Measurements from ENCODE around the gene LRP5. TPM values are rescaled to one million over a fixed set of nuclear protein-coding genes. Genes with fewer than 3 reads are reported as not detected.

Gene LRP5
- total RNA-seq, 1 donor from 2014 or later: 64.8 TPM

DNA sequence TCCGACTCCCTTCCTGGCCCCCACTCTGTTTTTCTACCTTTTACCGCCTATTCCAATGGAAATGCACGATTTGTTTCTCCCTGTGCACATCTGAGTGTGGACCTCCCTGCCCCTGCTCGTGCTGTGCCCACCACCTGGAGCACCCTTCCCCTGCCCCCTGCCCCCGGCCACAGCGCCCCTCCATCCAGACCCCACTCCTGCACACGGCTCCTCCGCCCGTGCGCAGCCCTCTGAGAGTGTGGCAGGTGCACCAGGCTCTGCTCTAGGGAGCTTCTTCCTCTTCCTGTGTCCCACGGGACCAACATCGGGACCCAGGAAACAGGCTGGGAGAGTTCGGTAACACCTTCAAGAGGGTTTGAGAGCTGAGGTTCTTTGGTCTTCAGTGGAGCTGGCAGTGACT is 62.9 kb downstream of the LRP5 start:
- intact Hi-C loops (cut with micrococcal nuclease): no loop called here

DNA sequence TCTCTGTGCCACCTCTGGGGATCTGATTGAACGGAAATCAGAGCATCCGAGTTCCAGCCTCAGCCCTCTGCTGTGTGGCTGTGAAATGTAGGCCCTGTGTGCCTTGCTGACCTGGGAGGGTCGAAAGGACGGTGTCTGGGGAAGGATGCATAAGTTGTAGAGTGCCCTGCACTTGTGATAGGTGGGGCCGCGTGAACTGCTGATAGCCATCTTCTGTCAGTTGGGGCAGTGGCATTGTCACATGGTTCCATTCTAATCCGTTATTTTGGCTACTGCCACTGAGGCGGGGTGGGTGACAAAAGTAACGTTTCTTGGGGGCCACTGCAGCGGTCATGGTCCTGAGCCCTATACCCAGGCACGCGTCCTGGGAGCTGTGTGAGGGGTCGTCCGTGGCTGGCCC is 63.4 kb downstream of the LRP5 start:
- DNase-seq: no peak
- intact Hi-C loops (cut with micrococcal nuclease): no loop called here
- ATAC-seq: no peak

More for the DNA sequence above, 62.9 kb downstream of the LRP5 start:
- no peak for DNase-seq
- ATAC-seq: no peak

- intact Hi-C loops (cut with micrococcal nuclease): no loop called here
- no peak for ATAC-seq
These were observed 65.0 kb downstream of the LRP5 start for GRCh38 chr11:68377389-68377795.

GRCh38 chr11:68379206-68379605 is 66.8 kb downstream of the LRP5 start:
- intact Hi-C loops (cut with micrococcal nuclease): no loop called here
- ATAC-seq: no peak
- DNase-seq: no peak

More at GRCh38 chr11:68377389-68377795, 65.0 kb downstream of the LRP5 start:
- peak; percentile 36 for DNase-seq

DNA sequence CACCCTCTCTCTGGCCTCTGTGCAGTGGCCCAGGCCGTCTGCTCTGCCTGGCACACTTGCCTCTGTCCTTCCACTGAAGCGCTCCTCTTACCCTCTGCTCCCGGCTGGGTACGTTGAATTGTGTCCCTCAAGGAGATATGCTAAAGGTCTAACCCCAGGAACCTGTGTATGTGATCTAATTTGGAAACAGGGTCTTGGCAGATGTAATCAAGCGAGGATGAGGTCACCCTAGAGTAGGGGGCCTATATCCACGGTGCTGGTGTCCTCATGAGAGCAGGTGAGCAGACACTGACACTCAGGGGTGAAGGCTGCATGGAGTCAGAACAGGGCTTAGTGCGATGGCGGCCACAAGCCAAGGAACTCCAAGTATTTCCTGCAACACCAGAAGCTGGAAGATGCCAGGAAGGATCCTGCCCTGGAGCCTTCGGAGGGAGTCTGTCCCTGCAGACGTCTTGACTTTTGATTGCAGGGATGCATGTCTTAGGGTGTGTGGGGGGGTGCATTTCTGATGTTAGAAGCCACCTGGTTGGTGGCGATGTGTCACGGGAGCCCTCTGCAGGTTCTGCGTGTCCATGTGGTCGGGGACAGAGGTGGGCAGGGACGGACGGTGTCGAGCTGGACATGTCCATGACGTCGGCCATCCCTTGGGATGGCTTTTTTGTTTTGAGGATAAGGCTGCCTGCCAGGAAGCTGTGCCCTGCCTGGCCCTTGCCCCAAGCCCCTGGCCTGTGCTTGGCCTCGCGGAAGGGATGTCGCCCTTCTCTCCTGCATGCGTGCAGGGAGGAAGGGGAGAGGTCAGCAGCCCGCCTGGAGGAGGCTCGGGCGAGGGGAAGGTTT is 68.6 kb downstream of the LRP5 start:
- DNase-seq (peak; percentile 63), ATAC-seq (peak; percentile 55)
- intact Hi-C loops (cut with micrococcal nuclease): loop anchor here (5.0 kb wide), 2 partner anchors 69 to 124 kb away; partner anchors contain the start of gene LRP5

- peak; percentile 6 for ATAC-seq
- peak; percentile 46 for DNase-seq
- intact Hi-C loops (cut with micrococcal nuclease): loop anchor here (5.0 kb wide), 2 partner anchors 69 to 124 kb away; partner anchors contain the start of gene LRP5
These were observed 69.3 kb downstream of the LRP5 start for GRCh38 chr11:68381716-68382115.

DNA sequence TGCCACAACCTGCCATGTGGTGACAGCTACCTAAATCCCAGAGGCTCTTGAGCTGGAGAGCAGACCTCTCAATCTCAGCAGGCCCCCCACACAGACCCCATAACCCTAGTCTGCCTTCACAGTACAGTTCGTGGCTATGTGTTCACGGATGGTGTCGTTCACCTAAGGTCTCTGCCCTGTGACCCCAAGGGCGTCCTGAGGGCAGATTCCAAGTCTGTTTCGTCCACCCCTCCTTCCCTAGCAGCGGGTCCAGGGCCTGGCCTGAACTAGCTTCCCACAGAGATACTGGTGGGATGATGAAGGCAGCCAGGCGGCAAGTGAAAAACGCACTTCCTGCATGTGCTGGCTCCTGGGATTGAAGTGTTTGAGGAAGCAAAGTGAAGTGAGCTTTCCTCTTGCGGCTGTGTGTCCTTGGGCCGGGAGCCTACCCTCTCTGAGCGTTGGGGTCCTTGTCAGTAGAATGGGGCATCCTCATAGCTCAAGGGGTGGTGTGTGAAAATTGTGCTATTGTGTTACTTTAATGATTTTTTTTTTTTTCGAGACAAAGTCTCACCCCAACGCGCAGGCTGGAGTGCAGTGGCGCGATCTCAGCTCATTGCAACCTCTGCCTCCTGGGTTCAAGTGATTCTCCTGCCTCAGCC is 70.1 kb downstream of the LRP5 start:
- ATAC-seq (no peak), DNase-seq (peak; percentile 16)
- intact Hi-C loops (cut with micrococcal nuclease): loop anchor here (5.0 kb wide), 2 partner anchors 70 to 125 kb away; partner anchors contain the start of gene LRP5

- intact Hi-C loops (cut with micrococcal nuclease): loop anchor here (5.0 kb wide), 2 partner anchors 72 to 127 kb away; partner anchors contain the start of gene LRP5
- ATAC-seq (peak; percentile 29), DNase-seq (peak; percentile 82)
These were observed 71.6 kb downstream of the LRP5 start for GRCh38 chr11:68383976-68384501.

DNA sequence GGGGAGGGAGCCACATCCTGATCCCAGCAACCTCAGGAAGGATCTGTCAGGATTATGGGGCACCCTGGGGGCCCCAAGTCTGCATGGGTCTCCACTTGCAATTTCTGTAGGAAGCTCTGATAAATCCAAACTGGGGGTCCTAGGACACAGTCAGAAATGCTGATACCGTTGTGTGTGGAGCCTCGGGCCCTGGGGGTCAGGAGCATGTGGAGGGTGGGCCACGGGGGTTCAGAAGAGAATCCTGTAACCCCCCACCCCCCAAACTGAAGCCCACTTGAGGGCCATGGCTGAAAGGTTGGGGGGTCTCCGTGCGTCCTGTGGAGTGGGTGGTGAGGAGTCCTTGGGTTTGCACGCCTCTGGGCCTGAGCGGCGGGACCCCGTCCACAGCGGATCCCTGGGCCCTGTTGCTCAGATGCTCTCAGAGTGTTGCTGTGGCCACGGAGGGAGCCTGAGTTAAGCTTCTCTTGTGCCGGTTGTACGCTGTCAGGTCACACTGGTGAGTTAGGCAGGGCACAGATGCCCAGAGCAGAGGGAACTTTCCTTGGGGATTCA is 72.2 kb downstream of the LRP5 start:
- ATAC-seq: no peak

GRCh38 chr11:68385128-68385527 is 72.7 kb downstream of the LRP5 start:
- DNase-seq (no peak), ATAC-seq (no peak)
- intact Hi-C loops (cut with micrococcal nuclease): no loop called here

More for the DNA sequence above, 72.2 kb downstream of the LRP5 start:
- intact Hi-C loops (cut with micrococcal nuclease): loop anchor here (5.0 kb wide), 2 partner anchors 72 to 127 kb away; partner anchors contain the start of gene LRP5
- DNase-seq: no peak

- DNase-seq: no peak
- no peak for ATAC-seq
- intact Hi-C loops (cut with micrococcal nuclease): no loop called here
These were observed 74.1 kb downstream of the LRP5 start for GRCh38 chr11:68386331-68386978.

GRCh38 chr11:68387840-68388239 is 75.4 kb downstream of the LRP5 start:
- ATAC-seq (no peak), DNase-seq (no peak)
- intact Hi-C loops (cut with micrococcal nuclease): no loop called here

DNA sequence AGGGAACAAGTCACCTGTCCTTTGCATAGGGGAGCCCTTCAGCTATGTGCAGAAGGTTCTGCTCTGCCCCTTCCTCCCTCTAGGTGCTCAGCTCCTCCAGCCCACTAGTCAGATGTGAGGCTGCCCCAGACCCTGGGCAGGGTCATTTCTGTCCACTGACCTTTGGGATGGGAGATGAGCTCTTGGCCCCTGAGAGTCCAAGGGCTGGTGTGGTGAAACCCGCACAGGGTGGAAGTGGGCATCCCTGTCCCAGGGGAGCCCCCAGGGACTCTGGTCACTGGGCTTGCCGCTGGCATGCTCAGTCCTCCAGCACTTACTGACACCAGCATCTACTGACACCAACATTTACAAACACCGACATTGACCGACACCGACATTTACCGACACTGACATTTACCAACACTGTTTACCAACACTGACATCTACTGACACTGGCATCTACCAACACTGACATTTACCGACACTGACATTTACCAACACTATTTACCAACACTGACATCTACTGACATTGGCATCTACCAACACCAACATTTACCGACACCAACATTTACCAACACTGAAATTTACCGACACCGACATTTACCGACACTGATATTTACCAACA is 76.3 kb downstream of the LRP5 start:
- intact Hi-C loops (cut with micrococcal nuclease): no loop called here
- ATAC-seq: no peak
- DNase-seq: no peak

DNA sequence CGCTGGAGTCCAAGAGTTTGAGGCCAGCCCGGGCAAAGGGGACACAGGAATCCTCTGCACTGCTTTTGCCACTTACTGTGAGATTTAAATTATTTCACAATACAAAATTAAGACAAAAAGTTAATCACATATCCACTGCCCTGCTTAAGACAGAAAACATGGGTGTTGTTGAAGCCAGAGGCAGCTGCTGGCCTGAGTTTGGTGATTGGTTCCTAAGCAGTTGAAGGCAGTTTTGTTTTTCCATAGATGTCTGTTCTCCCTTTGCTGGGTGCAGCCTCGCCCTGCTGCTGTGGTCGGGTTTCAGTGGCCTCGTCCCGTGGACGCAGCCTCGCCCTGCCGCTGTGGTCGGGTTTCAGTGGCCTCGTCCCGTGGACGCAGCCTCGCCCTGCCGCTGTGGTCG is 77.9 kb downstream of the LRP5 start:
- intact Hi-C loops (cut with micrococcal nuclease): no loop called here
- ATAC-seq (no peak), DNase-seq (no peak)

DNA sequence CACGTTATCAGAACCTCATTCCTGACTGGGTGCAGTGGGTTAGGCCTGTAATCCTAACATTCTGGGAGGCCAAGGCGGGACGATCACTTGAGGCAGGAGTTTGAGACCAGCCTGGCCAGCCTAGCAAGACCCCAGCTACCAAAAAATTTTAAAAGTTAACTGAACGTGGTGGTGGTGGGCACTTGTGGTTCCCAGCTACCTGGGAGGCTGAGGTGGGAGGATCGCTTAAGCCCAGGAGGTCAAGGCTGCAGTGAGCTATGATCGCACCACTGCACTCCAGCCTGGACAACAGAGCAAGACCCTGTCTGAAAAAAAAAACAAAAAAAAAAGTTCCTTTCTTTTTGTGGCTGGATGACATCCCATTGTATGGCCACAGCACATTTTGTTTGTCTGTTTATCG is 80.4 kb downstream of the LRP5 start:
- no peak for DNase-seq
- intact Hi-C loops (cut with micrococcal nuclease): no loop called here
- ATAC-seq: no peak

- intact Hi-C loops (cut with micrococcal nuclease): no loop called here
- ATAC-seq (no peak), DNase-seq (no peak)
These were observed 84.1 kb downstream of the LRP5 start for GRCh38 chr11:68396516-68396915.

GRCh38 chr11:68397256-68397655 is 84.9 kb downstream of the LRP5 start:
- DNase-seq (no peak), ATAC-seq (no peak)
- intact Hi-C loops (cut with micrococcal nuclease): no loop called here

- DNase-seq: peak; percentile 85
- intact Hi-C loops (cut with micrococcal nuclease): no loop called here
- ATAC-seq: peak; percentile 89
These were observed 86.8 kb downstream of the LRP5 start for GRCh38 chr11:68398995-68399851.

Data from left ventricle myocardium superior (tissue), 1 donor.